Medulla oblongata (tissue), 1 donor: ENCODE data around the gene CILP2.

Source experiments
- DNase-seq: peaks from one replicate; pipeline ENCODE4 v3.0.0-alpha.2; 2015; ENCODE audit errors: extremely low spot score

The CILP2 gene

GRCh38 chr19:19562665-19563347 lies 24.7 kb downstream of the CILP2 start:
- DNase-seq: no peak

GRCh38 chr19:19563348-19563848 lies 25.3 kb downstream of the CILP2 start:
- DNase-seq: no peak

- no peak for DNase-seq
Observed at GRCh38 chr19:19566306-19566705, 28.2 kb downstream of the CILP2 start.

GRCh38 chr19:19567391-19567790 lies 29.3 kb downstream of the CILP2 start:
- no peak for DNase-seq

- DNase-seq: no peak
Observed at GRCh38 chr19:19568802-19569756, 31.0 kb downstream of the CILP2 start.

GRCh38 chr19:19570571-19570970 lies 32.5 kb downstream of the CILP2 start:
- DNase-seq: no peak

GRCh38 chr19:19571071-19571786 lies 33.2 kb downstream of the CILP2 start:
- no peak for DNase-seq

- no peak for DNase-seq
Observed at GRCh38 chr19:19575411-19575810, 37.3 kb downstream of the CILP2 start.

- DNase-seq: no peak
Observed at GRCh38 chr19:19578252-19578651, 40.2 kb downstream of the CILP2 start.

GRCh38 chr19:19579533-19580361 lies 41.7 kb downstream of the CILP2 start:
- DNase-seq: no peak

GRCh38 chr19:19580418-19580817 lies 42.4 kb downstream of the CILP2 start:
- DNase-seq: no peak

GRCh38 chr19:19581391-19581790 lies 43.3 kb downstream of the CILP2 start:
- DNase-seq: no peak

GRCh38 chr19:19582471-19582870 lies 44.4 kb downstream of the CILP2 start:
- no peak for DNase-seq

- DNase-seq: no peak
Observed at GRCh38 chr19:19584356-19584755, 46.3 kb downstream of the CILP2 start.

GRCh38 chr19:19587771-19588170 lies 49.7 kb downstream of the CILP2 start:
- no peak for DNase-seq

- no peak for DNase-seq
Observed at GRCh38 chr19:19588546-19588945, 50.5 kb downstream of the CILP2 start.

- DNase-seq: peak; percentile 6
Observed at GRCh38 chr19:19591133-19591825, 53.2 kb downstream of the CILP2 start.

- no peak for DNase-seq
Observed at GRCh38 chr19:19592690-19593089, 54.6 kb downstream of the CILP2 start.

- DNase-seq: no peak
Observed at GRCh38 chr19:19594381-19594780, 56.3 kb downstream of the CILP2 start.

- no peak for DNase-seq
Observed at GRCh38 chr19:19595171-19595701, 57.2 kb downstream of the CILP2 start.
